Mammary epithelial cell (primary cell): Measurements from ENCODE around the gene SYMPK.

ENCODE experiments used
- CTCF ChIP-seq, 2 donors: IDR thresholded peaks in 1 of 2; conservative IDR thresholded peaks in 1 of 2; 2 replicates each; pipeline ENCODE4 v1.5.1; 2011 to 2012; ENCODE audit warnings: inconsistent platforms in 2 of 2, low read length in 2 of 2, mild to moderate bottlenecking in 2 of 2, control low read depth in 1 of 2, low read depth in 1 of 2; ENCODE audit not compliant: insufficient read depth in 1 of 2; ENCODE audit errors: extremely low read depth in 1 of 2
- EZH2 ChIP-seq: IDR thresholded peaks from 2 replicates; pipeline ENCODE4 v1.6.1; 2012; ENCODE audit warnings: low read length, inconsistent platforms, borderline replicate concordance

GRCh38 chr19:45883586-45883880 is 20.6 kb upstream of the SYMPK start:
- TF ChIP-seq CTCF (conservative IDR thresholded peaks at IDR 0.05 in 1 of 2, IDR thresholded peaks at IDR 0.05 in 1 of 2; ENCODE audit: extremely low read depth in 1 of 2, insufficient read depth in 1 of 2, low read depth in 1 of 2, low read length in 2 of 2) (no peak), EZH2 (no peak)
